Measurements from ENCODE around the gene RRP8. TPM values are rescaled to one million over a fixed set of nuclear protein-coding genes. Genes with fewer than 3 reads are reported as not detected.
A peak's percentile ranks its signal among the peaks of the same experiment; 100 is the strongest.

The RRP8 gene
- total and polyA plus RNA-seq, 9 of the 15 experiments (the other 6 are each of a cell fraction or from before 2014, with no cell fraction given) = 5.7 to 47.3 (median 32.6) TPM

GRCh38 chr11:6635082-6635932 is 31.9 kb upstream of the RRP8 start (continued):
- TF ChIP-seq KAT8 (IDR thresholded peaks at IDR 0.05; ENCODE audit: low read depth) (no peak), EWSR1 (IDR thresholded peaks at IDR 0.05; ENCODE audit: borderline replicate concordance, low read depth, partially characterized antibody) (no peak), ZC3H4 (CRISPR knock-in tag; IDR thresholded peaks at IDR 0.05; ENCODE audit: borderline replicate concordance) (no peak), LCOR (CRISPR knock-in tag; IDR thresholded peaks at IDR 0.05) (no peak), ETS2 (tag; IDR thresholded peaks at IDR 0.05; ENCODE audit: borderline replicate concordance, poor library complexity, severe bottlenecking) (no peak), LARP7 (IDR thresholded peaks at IDR 0.05) (no peak), ZNF24 (IDR thresholded peaks at IDR 0.05) (no peak), ZC3H11A (IDR thresholded peaks at IDR 0.05; ENCODE audit: low read depth, low read length) (no peak), EP300 (IDR thresholded peaks at IDR 0.05; ENCODE audit: low read length) (peak; percentile 32; the same call in 1 of the 2 replicates), TAL1 (IDR thresholded peaks at IDR 0.05) (no peak), JUNB (CRISPR knock-in tag; conservative IDR thresholded peaks at IDR 0.05) (no peak)
- TF ChIP-seq, protein P1, sequence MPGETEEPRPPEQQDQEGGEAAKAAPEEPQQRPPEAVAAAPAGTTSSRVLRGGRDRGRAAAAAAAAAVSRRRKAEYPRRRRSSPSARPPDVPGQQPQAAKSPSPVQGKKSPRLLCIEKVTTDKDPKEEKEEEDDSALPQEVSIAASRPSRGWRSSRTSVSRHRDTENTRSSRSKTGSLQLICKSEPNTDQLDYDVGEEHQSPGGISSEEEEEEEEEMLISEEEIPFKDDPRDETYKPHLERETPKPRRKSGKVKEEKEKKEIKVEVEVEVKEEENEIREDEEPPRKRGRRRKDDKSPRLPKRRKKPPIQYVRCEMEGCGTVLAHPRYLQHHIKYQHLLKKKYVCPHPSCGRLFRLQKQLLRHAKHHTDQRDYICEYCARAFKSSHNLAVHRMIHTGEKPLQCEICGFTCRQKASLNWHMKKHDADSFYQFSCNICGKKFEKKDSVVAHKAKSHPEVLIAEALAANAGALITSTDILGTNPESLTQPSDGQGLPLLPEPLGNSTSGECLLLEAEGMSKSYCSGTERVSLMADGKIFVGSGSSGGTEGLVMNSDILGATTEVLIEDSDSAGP (CRISPR knock-in tag; IDR thresholded peaks at IDR 0.05) = no peak

All from K562 (cell line).